Measurements from ENCODE around the gene COG4.
"Not testable (repeated sequence)": the region's sequence is repeated elsewhere in the genome, so short reads cannot be mapped to it uniquely, and the experiment has no call there.

COG4 gene

DNA sequence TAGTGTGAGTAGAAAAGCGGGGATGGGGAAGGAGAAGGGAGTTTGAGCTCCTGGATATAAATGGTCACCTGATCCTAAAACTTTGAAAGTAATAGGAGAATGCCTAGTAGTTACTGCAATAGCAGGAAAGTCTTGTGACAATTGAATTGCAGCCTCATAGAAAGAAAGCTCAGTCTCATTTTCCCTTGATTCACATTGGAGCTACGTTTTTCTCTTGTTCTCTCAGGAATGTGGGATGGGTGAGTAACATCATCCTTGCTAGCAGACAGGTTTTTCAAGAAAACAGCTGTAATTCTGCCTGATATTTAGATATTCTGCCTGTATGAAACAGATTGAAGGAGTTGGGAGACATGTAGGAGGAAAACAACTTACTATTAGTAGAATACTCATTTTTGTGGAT is 25.6 kb upstream of the COG4 start:
- DNase-seq (ENCODE audit: low spot score in 2 of 2) = no peak
- no peak overlapping the region for H3K4me3 Mint-ChIP-seq
- peaks cover 24% of the 10 kb centered on the region for H3K4me1 Mint-ChIP-seq
- ATAC-seq = no peak
- H3K27ac Mint-ChIP-seq = no peak overlapping the region
- no peaks in the 10 kb centered on the region for H3K9me3 Mint-ChIP-seq
- H3K36me3 Mint-ChIP-seq = peaks cover 100% of the 10 kb centered on the region

DNA sequence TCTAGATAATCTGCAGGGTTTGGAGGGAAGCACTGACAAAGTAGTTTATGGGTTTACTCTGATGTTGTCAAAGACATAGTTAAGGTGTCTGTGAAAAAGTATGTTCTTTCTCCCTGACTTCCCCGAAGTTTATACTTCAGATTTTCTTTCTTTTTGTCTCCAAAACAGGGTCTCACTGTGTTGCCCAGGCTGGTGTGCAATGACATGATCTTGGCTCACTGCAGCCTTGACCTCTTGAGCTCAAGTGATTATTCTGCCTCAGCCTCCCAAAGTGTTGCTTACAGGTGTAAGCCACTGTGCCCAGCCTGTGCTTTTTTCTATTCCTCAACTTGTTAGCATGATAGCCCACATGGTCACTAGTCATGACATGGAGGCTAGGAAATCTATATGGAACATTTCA is 21.2 kb upstream of the COG4 start:
- Mint-ChIP-seq H3K36me3 (peaks cover 100% of the 10 kb centered on the region), H3K4me3 (no peak overlapping the region), H3K4me1 (peaks cover 13% of the 10 kb centered on the region), H3K27ac (no peak overlapping the region), H3K9me3 (no peaks in the 10 kb centered on the region)
- DNase-seq (ENCODE audit: low spot score in 2 of 2) (no peak), ATAC-seq (no peak)

DNA sequence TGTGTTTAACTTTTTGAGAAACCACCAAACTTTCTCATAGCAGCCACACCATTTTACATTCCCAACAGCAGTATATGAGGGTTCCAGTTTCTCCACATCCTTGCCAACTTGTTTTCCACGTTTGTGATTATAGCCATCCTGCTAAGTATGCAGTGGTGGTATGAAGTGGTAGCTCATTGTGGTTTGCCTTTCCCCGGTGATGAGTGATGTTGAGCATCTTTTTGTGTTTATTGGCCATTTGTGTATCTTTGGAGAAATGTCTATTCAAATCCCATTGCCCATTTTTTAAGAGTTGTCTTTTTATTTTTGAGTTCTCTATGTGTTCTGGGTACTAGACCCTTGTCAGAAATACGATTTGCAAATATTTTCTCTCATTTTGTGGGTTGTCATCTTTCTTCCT is 17.6 kb upstream of the COG4 start:
- no peak overlapping the region for H3K27ac Mint-ChIP-seq

DNA sequence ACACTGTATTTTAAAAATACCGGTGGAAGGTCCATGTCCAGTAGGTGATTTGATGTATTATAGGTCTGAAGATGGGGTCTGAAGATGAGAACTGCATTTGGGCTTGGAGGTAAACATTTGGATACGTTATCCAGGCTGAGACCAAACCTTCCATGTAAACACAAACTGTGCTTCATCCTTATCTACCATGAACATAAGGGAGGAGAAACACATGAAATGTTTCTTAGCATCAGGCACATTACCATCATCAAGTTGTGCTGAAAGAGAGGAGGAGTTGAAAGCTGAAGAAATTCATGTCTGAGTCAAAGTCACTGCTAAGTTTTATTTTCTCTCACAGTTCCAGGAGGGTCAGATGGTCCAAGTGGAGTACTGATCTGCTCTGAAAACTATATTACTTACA is 11.6 kb upstream of the COG4 start:
- Mint-ChIP-seq H3K4me1 (peaks cover 22% of the 10 kb centered on the region), H3K9me3 (no peaks in the 10 kb centered on the region), H3K36me3 (peaks cover 100% of the 10 kb centered on the region), H3K4me3 (no peak overlapping the region), H3K27ac (peak overlapping the region; percentile 4)
- ATAC-seq = no peak
- no peak for DNase-seq (ENCODE audit: low spot score in 2 of 2)

More for the DNA sequence above, 17.6 kb upstream of the COG4 start:
- ATAC-seq (no peak), DNase-seq (ENCODE audit: low spot score in 2 of 2) (no peak)
- Mint-ChIP-seq H3K4me1 (no peaks in the 10 kb centered on the region), H3K4me3 (no peak overlapping the region), H3K36me3 (peaks cover 100% of the 10 kb centered on the region), H3K9me3 (no peaks in the 10 kb centered on the region)

DNA sequence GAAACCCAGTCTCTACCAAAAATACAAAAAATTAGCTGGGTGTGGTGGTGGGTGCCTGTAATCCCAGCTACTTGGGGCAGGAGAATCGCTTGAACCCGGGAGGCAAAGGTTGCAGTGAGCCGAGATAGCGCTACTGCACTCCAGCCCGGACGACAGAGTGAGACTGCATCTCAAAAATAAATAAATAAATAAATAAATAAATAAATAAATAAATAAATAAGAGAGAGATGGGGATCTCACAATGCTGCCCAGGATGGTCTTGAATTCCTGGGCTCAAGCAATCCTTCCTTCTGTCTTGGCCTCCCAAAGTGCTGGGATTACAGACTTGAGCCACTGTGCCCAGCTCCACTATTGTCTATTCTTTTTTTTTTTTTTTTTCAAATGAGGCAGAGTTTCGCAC is 6.6 kb upstream of the COG4 start:
- not testable (repeated sequence) for H3K27ac Mint-ChIP-seq; ATAC-seq; H3K4me3 Mint-ChIP-seq; H3K9me3 Mint-ChIP-seq; DNase-seq (ENCODE audit: low spot score in 2 of 2)
- Mint-ChIP-seq H3K36me3 (peaks cover 100% of the 10 kb centered on the region), H3K4me1 (peaks cover 44% of the 10 kb centered on the region)

DNA sequence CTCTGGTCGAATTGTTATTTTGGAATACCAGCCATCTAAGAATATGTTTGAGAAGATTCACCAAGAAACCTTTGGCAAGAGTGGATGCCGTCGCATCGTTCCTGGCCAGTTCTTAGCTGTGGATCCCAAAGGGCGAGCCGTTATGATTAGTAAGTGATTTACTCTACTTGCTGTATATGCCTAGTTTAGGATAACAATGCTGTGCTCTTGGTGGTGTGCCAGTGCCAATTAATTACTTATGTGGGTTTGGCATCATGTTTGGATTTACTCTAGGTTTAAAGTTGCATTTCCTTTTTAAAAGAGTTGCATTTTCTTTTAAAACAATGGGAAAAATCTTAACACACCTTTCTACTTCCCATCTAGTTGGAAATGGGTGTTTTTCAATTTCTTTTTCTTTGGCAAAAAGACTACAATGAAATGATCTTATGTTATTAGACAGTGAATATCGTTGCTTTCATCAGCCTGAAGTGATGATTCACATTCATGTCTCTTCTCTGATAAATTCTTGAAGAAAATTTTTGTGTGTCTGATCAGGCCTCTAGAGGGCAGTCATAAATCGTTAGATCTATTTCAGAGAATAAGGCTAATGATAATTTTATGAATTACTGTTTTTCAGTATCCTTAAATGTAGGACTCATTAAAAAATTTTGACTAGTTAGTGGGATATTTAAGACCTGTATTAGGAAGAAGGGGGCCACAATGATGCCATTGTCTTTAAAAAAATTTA is 5.9 kb upstream of the COG4 start:
- ATAC-seq (peak; percentile 46), DNase-seq (ENCODE audit: low spot score in 2 of 2) (no peak)
- Mint-ChIP-seq H3K27ac (no peak overlapping the region), H3K9me3 (no peaks in the 10 kb centered on the region), H3K4me1 (peaks cover 41% of the 10 kb centered on the region), H3K36me3 (peaks cover 100% of the 10 kb centered on the region), H3K4me3 (peak overlapping the region; percentile 95)

DNA sequence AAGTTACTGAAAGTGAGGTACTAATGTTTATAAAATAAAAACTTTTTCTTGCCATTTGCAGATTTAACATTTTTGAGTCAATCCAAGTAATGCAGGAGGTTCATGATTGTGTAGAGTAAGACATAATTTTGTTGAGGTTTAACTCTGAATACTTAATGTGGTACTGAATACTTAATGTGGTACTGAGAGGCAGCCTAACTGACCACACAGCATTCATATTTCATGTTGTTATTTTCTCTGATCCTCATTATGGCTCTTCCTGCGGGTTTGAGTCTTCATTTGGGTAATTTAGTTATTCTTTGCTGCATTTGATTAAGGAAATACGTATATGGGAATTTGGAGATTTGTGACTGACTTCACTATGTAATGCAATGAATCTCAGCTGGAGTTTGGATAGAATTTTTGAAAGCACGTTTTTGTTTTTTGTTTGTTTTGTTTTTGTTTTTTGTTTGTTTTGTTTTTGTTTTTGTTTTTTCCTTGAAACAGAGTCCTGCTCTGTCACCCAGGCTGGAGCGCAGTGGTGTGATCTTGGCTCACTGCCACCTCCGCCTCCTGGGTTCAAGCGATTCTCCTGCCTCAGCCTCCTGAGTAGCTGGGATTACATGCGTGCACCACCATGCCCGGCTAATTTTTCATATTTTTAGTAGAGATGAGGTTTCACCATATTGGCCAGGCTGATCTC is 4.1 kb upstream of the COG4 start:
- H3K36me3 Mint-ChIP-seq = peaks cover 95% of the 10 kb centered on the region
- DNase-seq (ENCODE audit: low spot score in 2 of 2) (no peak), ATAC-seq (peak; percentile 55)
- H3K27ac Mint-ChIP-seq = peak overlapping the region; percentile 82
- no peaks in the 10 kb centered on the region for H3K9me3 Mint-ChIP-seq
- H3K4me1 Mint-ChIP-seq = peaks cover 27% of the 10 kb centered on the region
- H3K4me3 Mint-ChIP-seq = peak overlapping the region; percentile 95

DNA sequence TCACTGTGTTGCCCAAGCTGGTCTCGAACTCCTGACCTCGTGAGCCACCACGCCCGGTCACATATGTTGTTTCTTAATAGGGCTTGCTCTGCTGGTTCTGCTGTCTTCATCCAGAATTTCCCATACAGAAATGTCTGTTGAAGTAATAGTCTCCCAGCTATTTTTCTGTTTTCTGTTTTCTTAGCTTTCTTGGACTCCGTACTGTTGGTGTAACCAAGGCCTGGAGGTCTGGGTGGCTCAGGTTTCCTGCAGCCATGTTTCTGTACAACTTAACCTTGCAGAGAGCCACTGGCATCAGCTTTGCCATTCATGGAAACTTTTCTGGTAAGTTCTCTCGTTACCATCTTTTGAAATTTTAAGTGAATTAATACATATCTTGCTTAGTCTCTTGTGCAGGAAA is 3.0 kb upstream of the COG4 start:
- H3K9me3 Mint-ChIP-seq = no peaks in the 10 kb centered on the region
- H3K4me1 Mint-ChIP-seq = peaks cover 32% of the 10 kb centered on the region

DNA sequence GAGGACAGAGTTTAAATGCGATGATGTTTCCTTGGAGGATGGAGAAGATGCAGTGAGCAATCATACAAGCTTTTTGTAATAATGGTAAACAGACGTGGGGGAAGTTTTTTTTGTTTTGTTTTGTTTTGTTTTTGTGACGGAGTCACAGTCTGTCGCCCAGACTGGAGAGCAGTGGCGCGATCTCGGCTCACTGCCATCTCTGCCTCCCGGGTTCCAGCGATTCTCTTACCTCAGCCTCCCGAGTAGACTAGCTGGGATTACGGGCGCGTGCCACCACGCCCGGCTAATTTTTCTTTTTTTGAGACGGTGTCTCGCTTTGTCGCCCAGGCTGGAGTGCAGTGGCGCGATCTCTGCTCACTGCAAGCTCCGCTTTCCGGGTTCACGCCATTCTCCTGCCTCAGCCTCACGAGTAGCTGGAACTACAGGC is 1.1 kb upstream of the COG4 start:
- not testable (repeated sequence) for H3K9me3 Mint-ChIP-seq, ATAC-seq
- peak overlapping the region; percentile 95 for H3K4me3 Mint-ChIP-seq
- H3K27ac Mint-ChIP-seq = peak overlapping the region; percentile 99
- peak in 1 of 2 donors; percentile 63 for DNase-seq (ENCODE audit: low spot score in 2 of 2)
- H3K36me3 Mint-ChIP-seq = peaks cover 70% of the 10 kb centered on the region
- peaks cover 38% of the 10 kb centered on the region for H3K4me1 Mint-ChIP-seq

More for the DNA sequence above, 3.0 kb upstream of the COG4 start:
- Mint-ChIP-seq H3K4me3 (peak overlapping the region; percentile 95), H3K27ac (peak overlapping the region; percentile 82), H3K36me3 (peaks cover 84% of the 10 kb centered on the region)
- no peak for DNase-seq (ENCODE audit: low spot score in 2 of 2)
- ATAC-seq = no peak

DNA sequence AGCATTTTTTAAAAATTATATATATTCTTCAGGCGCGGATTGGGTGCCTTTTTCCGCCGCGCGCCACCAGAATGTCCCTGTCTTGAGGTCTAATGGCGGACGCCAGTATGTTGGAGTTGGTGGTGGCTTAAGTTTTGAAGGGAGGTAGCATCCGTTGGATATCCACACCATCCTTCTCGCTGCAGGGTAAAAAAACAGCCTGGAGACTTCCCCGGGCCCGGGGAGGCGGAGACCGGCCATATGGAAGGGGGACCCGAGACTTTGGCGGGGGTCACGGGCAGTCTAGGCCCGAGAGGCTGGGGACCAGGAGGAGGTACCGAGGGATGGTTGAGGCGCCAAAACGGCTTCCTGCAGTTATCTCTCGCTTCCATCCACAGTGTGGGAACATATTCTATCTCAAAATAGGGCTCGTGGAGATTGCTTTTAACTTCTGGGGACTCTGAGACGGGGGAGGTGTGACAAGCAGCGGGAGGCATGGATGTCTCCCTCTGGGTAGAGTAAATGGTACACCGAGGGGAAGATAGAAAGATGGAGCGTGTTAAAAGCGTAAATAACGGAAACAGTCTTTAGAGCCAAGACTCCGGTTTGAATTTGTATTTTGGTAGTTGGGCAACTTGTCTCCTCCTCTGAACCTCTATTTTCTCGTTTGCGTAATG is 517 bp upstream of the COG4 start, which contains the start of gene SF3B3:
Gene SF3B3 (plus strand): TSS at position 74 of the 656 bp plus-strand sequence. CDS start 2,841 bp downstream, outside the sequence.
- Mint-ChIP-seq H3K9me3 (no peaks in the 10 kb centered on the region), H3K4me3 (peak within 1 kb of the TSS; percentile 95), H3K36me3 (peaks cover 65% of the 10 kb centered on the region), H3K4me1 (peaks cover 34% of the 10 kb centered on the region), H3K27ac (peak within 1 kb of the TSS; percentile 99)
- peak; percentile 68 for ATAC-seq
- DNase-seq (ENCODE audit: low spot score in 2 of 2) = peak; percentile 63 to 89

DNA sequence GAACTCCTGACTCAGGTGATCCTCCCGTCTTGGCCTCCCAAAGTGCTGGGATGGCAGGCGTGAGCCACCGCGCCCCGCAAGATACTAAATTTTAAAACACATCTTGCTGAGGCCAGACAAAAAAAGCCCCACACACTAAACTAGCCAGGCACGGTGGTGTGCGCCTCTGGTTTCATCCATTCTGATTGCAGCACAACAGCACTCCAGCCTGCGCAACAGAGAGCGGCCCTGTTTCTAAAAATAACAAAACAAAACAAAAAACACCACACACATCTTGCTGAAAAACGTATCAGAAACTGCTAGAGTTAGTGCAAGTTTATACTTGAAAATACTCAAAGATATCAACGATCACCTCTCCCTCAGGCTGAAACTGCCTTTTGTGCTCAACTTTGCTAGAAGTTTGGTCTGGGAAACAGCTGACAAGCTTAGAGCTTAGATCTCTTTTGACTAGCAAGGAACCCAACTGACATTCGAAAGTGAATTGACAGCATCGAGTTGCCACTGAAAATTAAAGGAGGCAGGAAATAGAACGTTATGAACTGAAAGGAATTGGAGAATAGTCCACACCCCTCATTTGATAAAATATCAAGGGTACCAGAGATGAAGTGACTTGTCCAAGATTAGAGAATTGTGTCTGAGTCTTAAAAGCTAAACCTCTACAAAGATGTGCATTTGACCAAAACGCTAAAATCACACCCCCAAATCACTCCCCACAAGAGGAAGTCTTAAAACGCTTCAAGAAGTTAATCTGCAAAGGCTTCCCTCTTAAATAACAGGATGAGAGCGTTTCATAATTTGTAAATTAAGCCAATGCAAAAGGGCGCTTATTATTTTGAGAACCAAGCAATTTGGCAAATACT is 908 bp downstream of the COG4 start:
- Mint-ChIP-seq H3K4me3 (peak overlapping the region; percentile 95), H3K27ac (peak overlapping the region; percentile 99), H3K4me1 (peaks cover 31% of the 10 kb centered on the region)

DNA sequence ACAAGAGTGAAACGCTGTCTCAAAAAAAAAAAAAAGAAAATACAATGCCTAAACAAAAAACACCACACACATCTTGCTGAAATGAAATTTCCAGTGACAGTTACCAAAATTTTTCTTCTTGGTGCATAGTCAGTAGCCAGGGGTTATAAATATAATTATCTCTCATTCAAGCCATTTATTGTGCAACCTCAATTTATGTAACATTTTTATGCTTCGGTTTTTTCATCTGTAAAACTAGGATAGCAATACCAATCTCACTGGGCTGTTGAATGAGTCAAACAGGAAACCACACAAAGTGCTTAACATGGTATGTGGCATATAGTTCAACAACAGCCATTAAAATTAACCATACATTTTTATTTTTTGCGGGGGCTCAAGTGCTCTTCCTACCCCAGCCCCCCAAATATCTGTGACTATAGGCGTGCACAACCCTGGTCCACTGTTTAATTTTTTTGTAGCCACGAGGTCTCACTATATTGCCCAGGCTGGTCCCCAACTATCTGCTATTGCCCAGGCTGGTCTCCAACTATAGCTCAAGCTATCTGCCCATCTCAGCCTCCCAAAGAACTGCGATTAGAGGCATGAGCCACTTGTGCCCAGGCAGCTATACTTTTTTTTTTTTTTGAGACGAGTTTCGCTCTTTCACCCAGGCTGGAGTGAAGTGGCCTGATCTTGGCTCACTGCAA is 2.6 kb downstream of the COG4 start:
- H3K36me3 Mint-ChIP-seq = peaks cover 58% of the 10 kb centered on the region
- peaks cover 18% of the 10 kb centered on the region for H3K4me1 Mint-ChIP-seq
- DNase-seq (ENCODE audit: low spot score in 2 of 2) (peak in 1 of 2 donors; percentile 58), ATAC-seq (peak; percentile 79)
- no peaks in the 10 kb centered on the region for H3K9me3 Mint-ChIP-seq
- peak overlapping the region; percentile 95 for H3K4me3 Mint-ChIP-seq
- peak overlapping the region; percentile 99 for H3K27ac Mint-ChIP-seq

More for the DNA sequence above, 908 bp downstream of the COG4 start:
- DNase-seq (ENCODE audit: low spot score in 2 of 2) (peak in 1 of 2 donors; percentile 51), ATAC-seq (no peak)
- Mint-ChIP-seq H3K9me3 (no peaks in the 10 kb centered on the region), H3K36me3 (peaks cover 58% of the 10 kb centered on the region)

DNA sequence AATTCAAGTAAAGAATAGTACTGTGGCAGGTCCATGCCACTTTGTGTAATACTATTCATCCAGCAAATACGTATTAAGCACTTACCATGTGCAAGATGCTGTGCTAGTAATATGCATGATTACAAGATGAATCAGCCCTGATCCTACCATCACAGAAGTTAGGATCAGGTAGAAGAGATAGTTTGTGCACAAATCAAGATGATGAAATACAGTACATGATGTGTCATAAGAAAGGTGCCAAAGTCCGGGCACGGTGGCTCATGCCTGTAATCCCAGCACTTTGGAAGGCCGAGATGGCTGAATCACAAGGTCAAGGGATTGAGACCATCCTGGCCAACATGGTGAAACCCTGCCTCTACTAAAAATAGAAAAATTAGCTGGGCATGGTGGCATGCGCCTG is 10.9 kb downstream of the COG4 start:
- H3K4me1 Mint-ChIP-seq = no peaks in the 10 kb centered on the region
- DNase-seq (ENCODE audit: low spot score in 2 of 2) (no peak), ATAC-seq (no peak)
- peaks cover 78% of the 10 kb centered on the region for H3K36me3 Mint-ChIP-seq
- no peak overlapping the region for H3K4me3 Mint-ChIP-seq
- no peak overlapping the region for H3K27ac Mint-ChIP-seq
- no peaks in the 10 kb centered on the region for H3K9me3 Mint-ChIP-seq

DNA sequence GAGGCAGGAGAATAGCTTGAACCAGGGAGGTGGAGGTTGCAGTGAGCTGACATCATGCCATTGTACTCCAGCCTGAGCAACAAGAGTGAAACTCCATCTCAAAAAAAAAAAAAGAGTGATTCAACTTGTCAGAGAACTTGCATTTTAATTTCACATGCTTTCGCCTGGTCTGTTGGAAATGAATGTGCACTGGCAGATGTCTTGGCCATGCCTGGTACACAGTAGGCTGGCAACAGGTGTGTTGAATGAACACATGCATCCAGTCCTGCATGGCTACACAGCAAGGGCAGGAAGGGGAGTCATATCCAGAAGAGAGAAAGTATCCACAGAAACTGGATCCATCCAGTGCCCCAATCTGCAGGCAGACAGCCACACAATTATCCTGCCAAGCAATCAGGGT is 11.5 kb downstream of the COG4 start:
- DNase-seq (ENCODE audit: low spot score in 2 of 2) (no peak), ATAC-seq (no peak)
- Mint-ChIP-seq H3K4me1 (no peaks in the 10 kb centered on the region), H3K4me3 (no peak overlapping the region), H3K27ac (no peak overlapping the region), H3K36me3 (peaks cover 78% of the 10 kb centered on the region), H3K9me3 (no peaks in the 10 kb centered on the region)

All from stimulated activated effector memory CD8-positive, alpha-beta T cell treated with anti-CD3 and anti-CD28 coated beads, Interleukin-12 subunit alpha, Interleukin-12 subunit beta, amount 100 ng/mL, for 72 hours (primary cell).